Middle frontal gyrus (tissue), 1 donor: ENCODE measurements around the gene NEIL3.

Experiments
- DNase-seq: peaks from one replicate; pipeline ENCODE4 v3.0.0-alpha.2; 2015; ENCODE audit warnings: low spot score; ENCODE audit errors: extremely low spot score

NEIL3 gene

DNA sequence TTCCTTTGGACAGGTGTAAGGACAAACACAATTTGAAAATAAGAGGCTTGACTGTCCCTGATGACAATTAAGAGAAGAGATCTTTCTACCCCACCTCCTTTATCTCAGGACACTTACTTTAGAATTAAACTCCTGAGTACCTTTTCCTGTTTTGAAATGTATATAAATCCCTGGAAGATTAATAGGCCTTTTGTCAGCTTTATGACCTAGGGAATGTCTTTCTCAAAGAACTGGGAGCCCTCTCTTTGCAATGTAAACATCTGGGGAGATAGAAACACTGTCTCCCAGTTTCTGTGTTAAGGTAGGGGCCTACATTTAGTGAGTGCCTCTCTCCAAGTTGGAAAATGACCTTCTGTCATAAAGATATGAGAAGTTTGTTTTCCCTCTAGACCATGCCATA is 100.9 kb downstream of the NEIL3 start:
- no peak for DNase-seq

DNA sequence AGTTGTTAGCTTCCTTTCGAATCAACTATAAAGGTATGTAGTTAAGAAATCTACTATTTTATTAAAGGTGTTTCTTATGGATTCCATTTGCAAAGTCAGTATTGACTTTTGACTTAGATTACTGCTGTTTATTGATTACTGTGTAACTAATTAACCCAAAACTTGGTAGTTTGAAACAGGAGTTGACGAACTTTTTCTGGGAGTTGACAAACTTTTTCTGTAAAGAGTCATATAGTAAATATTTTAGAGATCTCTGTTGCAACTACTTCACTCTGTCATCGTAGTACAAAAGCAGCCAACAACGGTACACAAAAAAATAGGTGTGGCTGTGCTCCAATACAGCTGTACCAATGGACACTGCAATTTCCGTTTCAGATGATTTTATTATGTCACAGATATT is 102.3 kb downstream of the NEIL3 start:
- no peak for DNase-seq
